D721Med (cell line): ENCODE results near the gene BMP2K.

Experiments used
- DNase-seq: peaks from one replicate; pipeline ENCODE4 v3.0.0; 2011; ENCODE audit warnings: low spot score; ENCODE audit not compliant: insufficient read length
- FAIRE-seq: peaks from 2 replicates; lab custom pipeline; 2011; peaks lifted over from hg19 to GRCh38; lab: Jason Lieb, UNC
- TF ChIP-seq, protein P1 (sequence below): IDR thresholded peaks from 2 replicates; pipeline ENCODE4 v1.5.1; 2012; ENCODE audit warnings: mild to moderate bottlenecking, control low read depth; ENCODE audit not compliant: insufficient read depth; ENCODE audit errors: missing control alignments

The BMP2K gene

GRCh38 chr4:78777576-78777940, 1.4 kb downstream of the BMP2K start:
- TF ChIP-seq, protein P1, sequence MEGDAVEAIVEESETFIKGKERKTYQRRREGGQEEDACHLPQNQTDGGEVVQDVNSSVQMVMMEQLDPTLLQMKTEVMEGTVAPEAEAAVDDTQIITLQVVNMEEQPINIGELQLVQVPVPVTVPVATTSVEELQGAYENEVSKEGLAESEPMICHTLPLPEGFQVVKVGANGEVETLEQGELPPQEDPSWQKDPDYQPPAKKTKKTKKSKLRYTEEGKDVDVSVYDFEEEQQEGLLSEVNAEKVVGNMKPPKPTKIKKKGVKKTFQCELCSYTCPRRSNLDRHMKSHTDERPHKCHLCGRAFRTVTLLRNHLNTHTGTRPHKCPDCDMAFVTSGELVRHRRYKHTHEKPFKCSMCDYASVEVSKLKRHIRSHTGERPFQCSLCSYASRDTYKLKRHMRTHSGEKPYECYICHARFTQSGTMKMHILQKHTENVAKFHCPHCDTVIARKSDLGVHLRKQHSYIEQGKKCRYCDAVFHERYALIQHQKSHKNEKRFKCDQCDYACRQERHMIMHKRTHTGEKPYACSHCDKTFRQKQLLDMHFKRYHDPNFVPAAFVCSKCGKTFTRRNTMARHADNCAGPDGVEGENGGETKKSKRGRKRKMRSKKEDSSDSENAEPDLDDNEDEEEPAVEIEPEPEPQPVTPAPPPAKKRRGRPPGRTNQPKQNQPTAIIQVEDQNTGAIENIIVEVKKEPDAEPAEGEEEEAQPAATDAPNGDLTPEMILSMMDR: no peak
- FAIRE-seq: no peak
- no peak for DNase-seq

- TF ChIP-seq, protein P1: no peak
- no peak for DNase-seq
- no peak for FAIRE-seq
Observed at GRCh38 chr4:78778530-78778929, 2.4 kb downstream of the BMP2K start.

DNA sequence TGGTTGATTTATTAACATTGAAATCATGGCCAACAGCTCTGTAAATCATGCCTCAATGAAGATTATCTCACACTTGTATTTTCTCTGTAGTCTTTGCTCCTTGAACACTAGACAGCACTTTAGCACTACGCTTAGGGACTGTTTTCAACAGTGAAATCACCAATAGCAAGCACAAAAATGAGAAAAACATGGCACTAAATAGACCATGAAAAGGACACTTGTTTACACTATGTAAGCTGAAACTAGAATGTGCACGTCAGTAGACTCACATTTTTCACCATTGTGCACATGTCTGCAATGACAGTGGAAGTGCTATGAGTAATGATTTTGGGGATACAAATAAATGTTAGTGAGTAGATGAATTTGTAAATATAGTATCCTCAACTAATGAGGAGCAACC, 3.1 kb downstream of the BMP2K start:
- TF ChIP-seq, protein P1: no peak
- DNase-seq (no peak), FAIRE-seq (no peak)

GRCh38 chr4:78780093-78780492, 3.9 kb downstream of the BMP2K start:
- TF ChIP-seq, protein P1: no peak
- DNase-seq (no peak), FAIRE-seq (no peak)

DNA sequence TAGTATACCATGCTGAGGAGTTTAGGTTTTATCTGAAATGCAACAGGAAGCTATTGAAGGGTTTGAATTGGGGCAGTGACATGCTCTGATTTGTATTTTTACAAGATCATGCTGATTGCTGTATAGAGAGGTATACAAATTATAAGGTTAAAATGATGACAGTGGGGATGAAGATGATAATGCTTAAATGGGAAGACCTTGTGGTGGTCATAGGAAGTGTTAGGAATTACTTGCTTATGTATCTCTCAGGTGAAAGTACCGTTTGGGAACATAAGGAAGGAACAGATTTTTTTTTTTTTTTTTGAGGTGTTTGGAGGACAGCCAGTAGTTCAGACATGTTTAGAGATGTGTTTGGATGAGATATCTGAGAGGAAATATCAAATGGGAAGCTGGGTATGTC, 5.0 kb downstream of the BMP2K start:
- TF ChIP-seq, protein P1: no peak
- no peak for DNase-seq
- no peak for FAIRE-seq

GRCh38 chr4:78781924-78782323, 5.8 kb downstream of the BMP2K start:
- DNase-seq: no peak
- TF ChIP-seq, protein P1: no peak
- FAIRE-seq: no peak

GRCh38 chr4:78784236-78784865, 8.2 kb downstream of the BMP2K start:
- DNase-seq (no peak), FAIRE-seq (no peak)
- TF ChIP-seq, protein P1: no peak
